Measurements from ENCODE around the gene ZBTB46. TPM values are rescaled to one million over a fixed set of nuclear protein-coding genes. Genes with fewer than 3 reads are reported as not detected.
A peak's percentile ranks its signal among the peaks of the same experiment; 100 is the strongest.

Gene ZBTB46
- total RNA-seq, 2 donors from 2014 or later: 0.25 to 1.2 TPM

DNA sequence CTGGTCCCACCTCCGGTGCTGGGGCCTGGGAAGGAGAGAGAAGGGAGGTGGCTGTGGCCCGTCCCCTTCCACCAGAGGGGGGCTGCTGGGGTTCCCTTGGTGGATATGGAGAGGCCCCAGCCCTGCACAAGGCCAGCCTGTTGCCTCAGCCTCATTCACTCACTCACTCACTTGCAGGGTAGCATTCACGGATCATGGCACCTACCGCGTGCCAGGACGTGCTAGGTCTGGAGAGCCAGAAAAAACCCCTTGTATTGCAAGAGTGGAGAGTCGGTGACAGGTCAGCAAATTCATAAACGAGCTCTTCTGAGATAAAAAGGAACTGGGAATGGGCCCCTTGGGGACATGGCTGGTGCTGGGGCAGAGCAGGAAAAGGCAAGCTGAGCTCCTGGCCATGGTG, 6.4 kb upstream of the ZBTB46 start:
- no peak for ATAC-seq
- peaks cover 6 to 8% of the 10 kb centered on the region in 2 donors for H3K27me3 Mint-ChIP-seq
- no peaks in the 10 kb centered on the region for H3K4me1 Mint-ChIP-seq (ENCODE audit: low read depth in 2 of 2)
- no peaks in the 10 kb centered on the region for H3K9me3 Mint-ChIP-seq
- H3K4me3 Mint-ChIP-seq: no peak overlapping the region
- DNase-seq (ENCODE audit: low spot score): no peak
- H3K27ac Mint-ChIP-seq: peak overlapping the region in 1 of 2 donors; percentile 40
- H3K36me3 Mint-ChIP-seq: no peaks in the 10 kb centered on the region

DNA sequence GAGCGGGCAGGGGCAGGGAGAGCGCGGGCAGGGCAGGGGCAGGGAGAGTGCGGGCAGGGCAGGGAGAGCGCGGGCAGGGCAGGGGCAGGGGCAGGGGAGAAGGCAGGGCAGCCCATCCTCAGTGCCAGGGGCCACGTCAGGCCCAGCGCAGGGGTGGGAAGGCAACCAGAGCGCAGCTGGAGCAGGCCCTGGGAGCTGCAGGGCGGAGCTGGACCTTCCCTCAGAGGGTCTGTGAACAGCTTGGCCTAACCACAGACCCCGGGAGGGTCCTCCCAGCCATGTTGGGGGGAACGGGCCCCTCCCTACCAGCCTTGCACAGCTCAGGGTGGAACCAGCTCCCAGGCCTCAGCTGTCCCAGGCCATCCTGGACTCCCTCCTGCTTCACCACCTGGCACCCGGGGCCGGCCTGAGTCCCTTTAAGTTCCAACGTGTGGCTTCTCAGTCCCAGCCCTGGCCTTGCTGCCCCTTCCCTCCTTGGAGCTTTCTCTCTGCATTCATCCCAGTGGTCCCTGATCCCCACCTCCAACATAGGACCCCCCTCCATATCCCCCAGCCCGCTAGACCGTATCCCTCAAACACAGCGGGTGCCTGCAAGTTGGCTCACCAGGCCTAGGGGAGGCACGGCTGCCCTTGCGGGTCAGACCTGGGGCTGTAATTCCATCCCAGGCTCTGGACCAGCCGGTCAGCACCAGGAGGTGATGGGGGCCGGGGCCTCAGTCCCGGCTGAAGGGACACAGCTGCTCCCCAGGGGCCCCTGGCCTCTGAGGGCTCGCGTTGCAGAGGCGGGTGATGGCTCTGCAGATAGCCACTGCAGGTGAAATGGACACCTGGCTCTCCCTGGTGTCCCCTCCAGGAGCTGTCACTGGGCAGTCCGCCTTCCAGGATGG, 5.6 kb upstream of the ZBTB46 start:
- H3K4me3 Mint-ChIP-seq: no peak overlapping the region
- H3K27me3 Mint-ChIP-seq: peaks cover under 1 to 2% of the 10 kb centered on the region in 2 donors
- no peaks in the 10 kb centered on the region for H3K4me1 Mint-ChIP-seq (ENCODE audit: low read depth in 2 of 2)
- no peak overlapping the region for H3K27ac Mint-ChIP-seq
- H3K36me3 Mint-ChIP-seq: no peaks in the 10 kb centered on the region
- DNase-seq (ENCODE audit: low spot score) (no peak), ATAC-seq (peak in 1 of 2 donors; percentile 15)
- no peaks in the 10 kb centered on the region for H3K9me3 Mint-ChIP-seq

DNA sequence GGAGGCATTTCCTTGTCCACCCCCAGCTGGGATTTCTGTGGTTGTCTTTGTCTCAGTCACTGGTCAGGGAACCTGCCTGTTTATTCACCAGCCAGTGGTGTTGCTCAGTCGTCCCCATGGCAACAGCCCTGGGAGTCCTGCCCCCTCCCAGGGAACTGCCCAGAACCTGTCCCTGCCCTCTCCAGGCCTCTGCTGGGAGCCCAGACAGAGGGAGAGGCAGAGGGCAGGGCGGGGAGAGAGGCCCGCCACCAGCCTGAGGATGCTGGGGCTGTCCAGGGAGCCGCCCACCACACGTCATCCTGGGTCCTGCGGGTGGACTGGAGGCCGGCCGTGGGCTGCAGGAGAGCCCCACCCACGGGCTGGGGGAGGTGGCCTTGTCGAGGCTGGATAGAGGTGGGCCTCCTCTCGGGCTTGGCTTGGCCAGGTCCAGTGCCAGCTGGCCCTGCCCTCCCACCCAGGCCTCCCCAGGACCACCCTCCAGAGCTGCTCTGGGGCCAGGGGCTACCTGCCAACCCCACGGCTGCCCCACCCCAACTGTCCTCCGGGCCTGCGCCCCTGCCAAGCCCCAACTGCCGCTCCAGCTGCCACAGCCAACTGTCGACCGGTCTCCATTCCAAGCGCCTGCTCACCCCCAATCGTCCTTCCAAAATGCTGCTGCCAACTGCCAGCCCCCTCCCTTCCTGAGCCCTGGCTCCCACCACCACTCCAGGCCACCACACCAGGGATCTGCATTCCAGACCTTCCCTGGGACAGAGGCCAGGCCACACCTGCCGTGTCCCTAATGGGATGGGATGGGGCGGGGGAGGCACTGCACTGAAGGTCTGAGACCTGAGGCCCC, 4.2 kb upstream of the ZBTB46 start:
- no peak overlapping the region for H3K27ac Mint-ChIP-seq
- H3K4me1 Mint-ChIP-seq (ENCODE audit: low read depth in 2 of 2): peaks cover 0 to under 1% of the 10 kb centered on the region in 2 donors
- DNase-seq (ENCODE audit: low spot score) (no peak), ATAC-seq (no peak)
- H3K9me3 Mint-ChIP-seq: no peaks in the 10 kb centered on the region
- H3K36me3 Mint-ChIP-seq: no peaks in the 10 kb centered on the region
- H3K27me3 Mint-ChIP-seq: peaks cover 0 to 1% of the 10 kb centered on the region in 2 donors
- H3K4me3 Mint-ChIP-seq: no peak overlapping the region

DNA sequence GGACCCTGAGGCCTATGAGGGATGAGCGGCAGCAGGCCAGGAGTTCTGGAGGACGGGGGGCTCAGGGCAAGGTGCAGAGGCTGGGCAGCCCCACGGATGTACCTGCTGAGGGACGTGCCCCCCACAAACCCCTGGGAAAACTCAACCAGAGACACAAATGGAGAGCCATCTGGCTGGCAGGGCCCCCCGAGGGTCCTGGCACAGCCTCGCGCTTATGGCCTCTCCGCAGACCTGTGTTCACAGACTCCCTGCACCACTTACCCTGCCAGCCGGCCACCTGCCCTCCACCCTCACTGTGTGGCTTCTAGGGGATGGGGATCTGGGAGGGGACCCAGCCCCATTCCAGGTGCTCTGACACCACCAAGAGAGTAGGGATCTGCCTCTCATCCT, 3.4 kb upstream of the ZBTB46 start:
- H3K27me3 Mint-ChIP-seq: peaks cover 7 to 9% of the 10 kb centered on the region in 2 donors
- peaks cover 7 to 8% of the 10 kb centered on the region in 2 donors for H3K4me1 Mint-ChIP-seq (ENCODE audit: low read depth in 2 of 2)
- H3K36me3 Mint-ChIP-seq: peaks cover 6% of the 10 kb centered on the region

DNA sequence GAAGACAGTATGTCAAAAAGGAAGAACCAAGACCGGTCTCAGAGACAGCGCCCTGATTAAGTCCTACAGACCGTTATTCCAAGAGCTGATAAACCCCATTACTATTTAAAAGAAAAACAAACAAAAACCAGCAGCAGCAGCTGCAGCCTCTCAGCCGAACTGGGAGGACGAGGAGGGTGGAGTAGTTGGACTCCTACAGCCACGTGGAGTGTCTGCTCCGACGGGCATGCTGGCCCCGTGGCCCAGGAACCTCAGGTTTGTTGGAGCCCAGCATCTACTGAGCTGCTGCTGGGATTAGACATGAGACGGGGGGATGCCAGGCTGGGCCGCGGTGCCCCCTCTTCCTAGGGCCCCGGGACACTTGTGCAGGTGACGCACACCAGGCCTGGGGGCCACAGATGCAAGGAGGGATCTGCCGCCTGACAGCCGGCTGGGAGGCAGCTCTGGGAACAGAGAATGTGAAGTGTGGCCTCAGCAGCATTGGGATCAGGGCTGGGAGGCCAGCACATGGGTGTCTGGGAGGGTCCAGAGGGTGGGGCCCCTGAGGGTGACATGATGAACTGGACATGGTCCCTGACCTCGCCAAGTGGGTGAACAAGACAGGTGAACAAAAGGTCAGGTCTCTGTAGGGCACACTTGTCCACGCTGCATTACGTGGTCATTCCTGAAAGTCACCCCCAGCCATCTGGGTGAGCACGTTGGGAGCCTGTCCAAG, 2.9 kb upstream of the ZBTB46 start:
- Mint-ChIP-seq H3K36me3 (peaks cover 6% of the 10 kb centered on the region), H3K27me3 (peaks cover 8 to 14% of the 10 kb centered on the region in 2 donors)

More for the DNA sequence above, 3.4 kb upstream of the ZBTB46 start:
- no peak for DNase-seq (ENCODE audit: low spot score)
- H3K9me3 Mint-ChIP-seq: no peaks in the 10 kb centered on the region
- ATAC-seq: no peak
- no peak overlapping the region for H3K4me3 Mint-ChIP-seq
- H3K27ac Mint-ChIP-seq: no peak overlapping the region

DNA sequence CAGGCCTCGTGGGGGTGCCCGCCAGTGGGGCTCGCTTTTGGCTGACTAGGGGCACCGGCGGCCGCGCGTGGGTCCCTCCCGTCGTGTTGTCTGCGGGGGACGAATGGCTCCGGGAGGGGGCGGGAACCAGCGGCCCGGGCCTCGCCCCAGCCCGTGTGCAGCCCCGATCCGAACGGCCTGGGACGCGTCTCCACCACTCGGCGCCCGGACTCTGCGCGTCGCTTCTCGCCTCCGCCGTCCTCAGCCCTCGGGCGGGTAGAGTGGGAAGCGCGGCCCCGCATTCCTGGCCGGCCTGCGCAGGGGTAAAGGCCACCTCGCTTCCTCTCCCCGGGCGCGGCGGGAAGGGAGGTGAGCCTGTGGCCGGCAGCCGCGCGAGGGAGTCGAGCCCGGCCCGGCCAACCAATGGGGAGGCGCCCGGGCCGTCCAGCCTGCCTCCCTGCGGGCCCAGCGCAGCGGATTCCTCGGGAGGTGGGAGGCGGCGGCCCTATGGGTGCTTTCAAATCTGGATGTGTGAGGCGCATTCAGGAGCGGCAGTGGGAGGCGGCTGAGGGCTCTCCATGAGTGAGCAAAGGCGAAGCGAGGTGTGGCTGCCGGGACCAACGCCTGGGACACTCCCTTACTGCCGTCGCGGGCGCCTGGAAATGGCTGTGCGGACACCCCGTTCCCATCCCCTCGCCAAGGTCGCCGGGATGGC, 1.1 kb upstream of the ZBTB46 start:
- peak overlapping the region; percentile 15 for H3K4me3 Mint-ChIP-seq
- peaks cover 7 to 10% of the 10 kb centered on the region in 2 donors for H3K4me1 Mint-ChIP-seq (ENCODE audit: low read depth in 2 of 2)
- peaks cover 6% of the 10 kb centered on the region for H3K36me3 Mint-ChIP-seq
- no peak for DNase-seq (ENCODE audit: low spot score)
- H3K27ac Mint-ChIP-seq: no peak overlapping the region
- no peak for ATAC-seq
- H3K27me3 Mint-ChIP-seq: peaks cover 13 to 16% of the 10 kb centered on the region in 2 donors
- H3K9me3 Mint-ChIP-seq: no peaks in the 10 kb centered on the region

More for the DNA sequence above, 2.9 kb upstream of the ZBTB46 start:
- no peak overlapping the region for H3K27ac Mint-ChIP-seq
- no peak overlapping the region for H3K4me3 Mint-ChIP-seq
- no peak for DNase-seq (ENCODE audit: low spot score)
- peaks cover 7 to 10% of the 10 kb centered on the region in 2 donors for H3K4me1 Mint-ChIP-seq (ENCODE audit: low read depth in 2 of 2)
- ATAC-seq: no peak
- H3K9me3 Mint-ChIP-seq: no peaks in the 10 kb centered on the region

DNA sequence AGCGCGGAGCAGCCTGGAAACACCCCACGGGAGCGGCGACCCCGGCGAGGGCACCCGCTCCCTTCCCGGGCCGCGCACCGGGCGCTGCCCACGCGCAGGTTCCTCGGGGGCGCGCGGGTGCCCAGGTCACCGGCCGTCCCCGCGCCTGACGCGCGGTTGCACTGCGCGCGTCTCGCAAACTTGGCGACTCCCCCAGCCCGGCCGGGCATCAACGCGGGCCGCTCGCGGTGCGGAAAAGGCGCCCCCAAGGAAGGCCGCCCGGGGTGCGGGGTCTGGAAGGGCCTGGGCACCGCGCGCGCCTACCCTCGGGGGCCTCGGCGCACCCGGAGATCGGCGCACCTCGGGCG, 555 bp upstream of the ZBTB46 start:
- ATAC-seq: peak; percentile 4 to 8
- no peak overlapping the region for H3K4me3 Mint-ChIP-seq

DNA sequence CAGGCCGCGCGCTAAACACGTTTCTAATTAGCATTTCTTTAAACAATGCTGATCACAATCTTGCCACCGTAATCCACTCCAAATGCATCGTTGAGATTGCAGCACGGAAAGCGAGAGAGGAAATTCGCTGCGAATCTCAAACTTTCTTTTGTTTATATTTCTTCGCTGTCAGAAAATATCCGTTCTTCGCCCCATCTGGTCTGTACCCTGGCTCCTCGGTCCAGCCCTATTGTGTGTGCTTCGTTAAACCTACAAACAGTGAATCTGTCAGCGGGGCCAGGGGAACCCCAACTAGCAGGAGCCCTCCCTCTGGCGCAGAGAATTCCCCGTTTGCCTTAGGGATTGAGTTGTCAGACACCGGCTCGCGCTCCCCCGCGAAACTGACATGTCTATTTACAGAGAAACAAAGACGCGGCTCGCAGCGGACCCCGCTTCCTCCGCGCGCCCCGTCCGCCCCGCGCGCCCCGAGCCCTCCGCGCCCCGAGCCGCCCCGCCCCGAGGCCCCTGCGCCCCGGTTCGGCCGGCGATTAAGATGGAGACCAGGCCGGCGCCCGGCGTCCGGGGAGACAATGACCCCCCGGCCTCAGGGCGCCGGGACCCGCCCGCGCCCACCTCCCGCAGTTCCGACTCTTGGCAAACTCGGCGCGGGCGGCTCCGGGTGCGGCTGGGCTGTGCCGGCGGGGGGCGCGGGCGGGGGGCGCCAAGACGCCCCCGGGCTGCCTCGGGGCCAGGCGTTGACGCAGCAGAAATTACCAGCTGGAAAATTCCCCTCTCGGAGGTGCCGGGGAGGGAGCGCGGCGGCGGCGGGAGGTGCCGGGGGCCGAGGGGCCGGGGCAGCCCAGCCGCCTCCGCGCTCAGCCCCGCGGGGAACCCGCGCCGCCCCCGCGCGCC, 874 bp downstream of the ZBTB46 start:
- ATAC-seq: peak in 1 of 2 donors; percentile 49
- Mint-ChIP-seq H3K9me3 (no peaks in the 10 kb centered on the region), H3K36me3 (peaks cover 6% of the 10 kb centered on the region), H3K27me3 (peaks cover 21 to 26% of the 10 kb centered on the region in 2 donors), H3K4me1 (ENCODE audit: low read depth in 2 of 2) (peaks cover 7 to 10% of the 10 kb centered on the region in 2 donors), H3K4me3 (peak overlapping the region; percentile 93), H3K27ac (peak overlapping the region; percentile 12 to 68)
- no peak for DNase-seq (ENCODE audit: low spot score)

More for the DNA sequence above, 555 bp upstream of the ZBTB46 start:
- H3K36me3 Mint-ChIP-seq: peaks cover 6% of the 10 kb centered on the region
- no peaks in the 10 kb centered on the region for H3K9me3 Mint-ChIP-seq
- H3K27me3 Mint-ChIP-seq: peaks cover 13 to 16% of the 10 kb centered on the region in 2 donors
- DNase-seq (ENCODE audit: low spot score): no peak
- peaks cover 7 to 10% of the 10 kb centered on the region in 2 donors for H3K4me1 Mint-ChIP-seq (ENCODE audit: low read depth in 2 of 2)
- no peak overlapping the region for H3K27ac Mint-ChIP-seq

DNA sequence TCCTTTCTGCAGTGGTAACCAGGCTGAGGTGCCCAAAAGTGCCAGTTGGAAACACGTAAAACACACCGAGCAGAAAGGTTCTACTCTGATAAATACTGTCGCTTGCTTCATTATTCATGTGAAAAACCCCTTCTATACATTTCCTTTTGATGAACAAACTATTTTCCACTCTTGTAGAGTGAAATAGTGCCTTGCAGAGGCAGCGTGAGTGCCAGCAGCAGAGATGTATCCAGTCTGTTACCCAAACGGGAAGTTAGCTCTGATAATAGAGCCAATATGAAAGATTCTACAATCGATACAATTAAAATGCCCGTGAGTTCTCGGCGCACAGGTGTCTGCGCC, 1.5 kb downstream of the ZBTB46 start:
- Mint-ChIP-seq H3K27ac (peak overlapping the region; percentile 12 to 68), H3K4me3 (peak overlapping the region; percentile 93), H3K27me3 (peaks cover 21 to 26% of the 10 kb centered on the region in 2 donors), H3K4me1 (ENCODE audit: low read depth in 2 of 2) (peaks cover 7 to 10% of the 10 kb centered on the region in 2 donors), H3K9me3 (no peaks in the 10 kb centered on the region), H3K36me3 (peaks cover 6% of the 10 kb centered on the region)
- DNase-seq (ENCODE audit: low spot score): no peak
- ATAC-seq: no peak

DNA sequence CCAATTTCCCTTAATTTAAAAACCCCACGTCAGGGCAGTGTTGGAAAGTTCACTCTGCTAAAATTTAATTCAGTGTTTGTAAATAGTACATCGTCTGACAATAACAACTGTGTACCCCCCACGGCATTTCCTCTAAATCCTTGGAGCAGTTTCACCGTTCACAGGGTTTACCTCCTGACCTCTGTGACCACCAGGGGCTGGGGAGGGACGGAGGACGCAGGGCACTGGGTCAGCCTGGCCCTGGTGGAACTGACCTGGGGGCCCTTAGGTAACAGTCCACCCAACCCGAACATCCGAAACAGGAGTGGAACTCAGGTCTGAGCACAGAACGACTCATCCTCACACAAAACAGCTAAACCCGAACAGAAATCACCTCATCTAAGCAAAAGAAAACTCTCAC, 2.1 kb downstream of the ZBTB46 start:
- no peaks in the 10 kb centered on the region for H3K9me3 Mint-ChIP-seq
- H3K27me3 Mint-ChIP-seq: peaks cover 21 to 26% of the 10 kb centered on the region in 2 donors
- DNase-seq (ENCODE audit: low spot score) (no peak), ATAC-seq (no peak)
- peaks cover 6% of the 10 kb centered on the region for H3K36me3 Mint-ChIP-seq
- H3K4me1 Mint-ChIP-seq (ENCODE audit: low read depth in 2 of 2): peaks cover 7 to 10% of the 10 kb centered on the region in 2 donors
- H3K27ac Mint-ChIP-seq: no peak overlapping the region
- H3K4me3 Mint-ChIP-seq: no peak overlapping the region

DNA sequence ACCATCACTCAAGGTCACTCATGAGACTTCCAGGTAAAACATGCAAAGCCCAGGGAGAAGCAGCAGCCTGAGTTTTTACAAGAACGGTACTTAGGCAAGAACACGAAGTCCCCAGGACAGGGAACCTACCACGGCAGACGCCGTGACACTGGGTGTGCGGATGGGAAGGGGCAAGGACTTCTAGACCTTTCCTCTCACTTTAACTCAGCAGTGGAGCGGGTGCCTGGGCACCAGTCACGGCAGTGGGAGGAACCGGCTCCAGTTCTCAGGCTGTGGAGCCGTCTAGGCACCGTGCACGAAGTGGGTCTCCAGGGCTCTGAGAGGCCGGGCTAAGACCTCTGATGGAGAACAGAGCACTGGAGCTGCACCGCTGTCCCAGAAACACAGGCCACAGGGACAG, 2.5 kb downstream of the ZBTB46 start:
- H3K9me3 Mint-ChIP-seq: no peaks in the 10 kb centered on the region
- H3K4me3 Mint-ChIP-seq: no peak overlapping the region
- DNase-seq (ENCODE audit: low spot score) (no peak), ATAC-seq (no peak)
- no peak overlapping the region for H3K27ac Mint-ChIP-seq
- peaks cover 24 to 30% of the 10 kb centered on the region in 2 donors for H3K27me3 Mint-ChIP-seq
- H3K36me3 Mint-ChIP-seq: peaks cover 6% of the 10 kb centered on the region
- peaks cover 7 to 10% of the 10 kb centered on the region in 2 donors for H3K4me1 Mint-ChIP-seq (ENCODE audit: low read depth in 2 of 2)

DNA sequence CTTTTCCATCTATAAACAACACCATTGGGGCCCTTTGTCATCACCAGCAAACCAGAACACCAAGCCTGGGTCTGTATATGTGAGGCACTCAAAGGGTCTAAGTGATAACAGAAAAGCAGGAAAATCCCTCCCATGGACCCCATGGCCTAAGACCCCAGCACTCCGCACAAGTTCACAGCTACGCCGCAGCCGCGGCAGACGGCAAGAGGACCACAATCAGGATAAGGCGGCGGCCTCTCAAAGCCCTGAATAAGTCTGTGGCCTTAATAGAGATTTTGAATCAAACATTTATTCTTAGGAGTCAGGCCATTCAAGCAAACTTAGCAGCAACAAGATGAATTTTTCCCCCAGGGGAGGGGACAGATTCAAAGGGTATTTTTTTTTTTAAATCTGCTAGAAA, 2.9 kb downstream of the ZBTB46 start:
- peaks cover 25 to 32% of the 10 kb centered on the region in 2 donors for H3K27me3 Mint-ChIP-seq

More for the DNA sequence above, 2.9 kb downstream of the ZBTB46 start:
- Mint-ChIP-seq H3K9me3 (no peaks in the 10 kb centered on the region), H3K36me3 (peaks cover 6% of the 10 kb centered on the region), H3K4me3 (no peak overlapping the region), H3K27ac (no peak overlapping the region), H3K4me1 (ENCODE audit: low read depth in 2 of 2) (peaks cover 7 to 10% of the 10 kb centered on the region in 2 donors)
- no peak for DNase-seq (ENCODE audit: low spot score)
- no peak for ATAC-seq
